Measurements from ENCODE around the gene KDM5C.
"Not testable (repeated sequence)": the region's sequence is repeated elsewhere in the genome, so short reads cannot be mapped to it uniquely, and the experiment has no call there.

KDM5C gene

DNA sequence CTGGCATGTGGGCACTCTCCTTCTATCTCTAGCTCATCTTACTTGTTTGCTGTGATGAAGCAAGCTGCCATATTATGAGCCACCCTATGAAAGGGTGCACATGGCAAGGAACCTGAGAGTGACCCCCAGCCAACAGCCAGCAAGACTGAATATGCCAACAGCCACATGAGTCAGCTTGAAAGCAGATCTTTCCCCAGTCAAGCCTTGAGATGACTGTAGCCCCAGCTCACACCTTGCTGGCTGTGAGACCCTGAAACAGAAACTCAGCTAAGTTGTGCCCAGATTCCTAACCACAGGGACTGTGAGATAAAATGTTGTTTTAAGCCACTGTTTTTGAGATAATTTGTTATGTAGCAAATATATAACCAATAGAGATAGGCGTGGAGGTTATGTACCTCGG lies 36.2 kb downstream of the KDM5C start:
- DNase-seq, result no peak

DNA sequence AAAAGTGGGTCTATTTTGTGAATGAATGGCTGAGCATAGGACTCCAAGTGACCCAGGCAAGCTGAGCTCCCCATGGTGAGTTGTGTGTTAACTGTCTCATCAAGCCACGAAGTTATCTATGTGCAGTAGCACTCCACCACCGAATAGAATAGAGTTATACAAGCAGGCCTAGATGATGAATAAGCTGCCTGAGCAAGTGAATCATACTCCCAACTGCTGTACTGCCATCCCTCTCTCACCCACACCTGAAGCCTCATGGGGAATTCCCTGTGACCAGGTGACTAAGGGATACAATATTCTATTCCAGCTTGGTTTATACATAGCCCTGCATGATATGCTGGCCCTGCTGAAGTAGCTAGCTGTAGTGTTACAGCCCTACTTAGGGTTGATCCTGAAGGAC lies 38.7 kb downstream of the KDM5C start:
- DNase-seq, result peak; percentile 20

DNA sequence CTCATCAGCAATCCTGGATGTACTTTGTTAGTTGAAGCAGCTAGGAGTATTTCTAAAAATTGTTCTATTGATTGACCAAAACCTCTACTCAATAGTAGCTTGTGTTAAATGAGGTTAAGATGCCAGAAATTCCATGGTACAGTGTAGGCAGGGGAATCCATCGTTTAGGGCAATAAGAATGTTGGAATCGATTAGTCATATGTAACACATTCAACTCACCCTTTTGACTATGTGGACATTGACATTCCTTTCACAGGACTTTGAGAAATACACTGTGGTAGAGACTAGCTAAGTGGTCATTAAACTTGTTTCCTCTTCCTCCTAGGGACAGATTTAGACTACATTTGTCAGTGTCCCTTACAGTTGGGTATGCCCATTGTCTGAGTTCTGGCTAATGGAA lies 40.2 kb downstream of the KDM5C start:
- peak; percentile 59 for DNase-seq

DNA sequence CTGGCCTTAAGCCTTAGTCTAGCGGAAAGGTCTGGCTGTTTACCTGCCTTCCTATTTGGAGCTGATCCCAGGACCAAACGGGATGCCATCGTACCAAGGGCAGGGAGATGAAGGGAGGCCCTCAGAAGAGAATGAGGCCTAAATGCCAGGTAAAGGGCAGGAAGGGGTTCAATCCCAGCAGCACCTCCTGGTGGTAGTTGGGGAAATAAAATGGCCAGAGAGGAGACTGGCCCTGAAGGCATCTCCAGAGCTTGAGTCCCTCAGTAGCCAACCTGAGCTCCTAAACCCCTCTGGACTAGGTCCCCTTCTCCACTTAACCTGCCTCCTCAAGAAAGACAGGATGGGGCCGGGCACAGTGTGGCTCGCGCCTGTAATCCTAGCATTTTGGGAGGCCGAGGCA lies 53.7 kb downstream of the KDM5C start:
- DNase-seq, result no peak

DNA sequence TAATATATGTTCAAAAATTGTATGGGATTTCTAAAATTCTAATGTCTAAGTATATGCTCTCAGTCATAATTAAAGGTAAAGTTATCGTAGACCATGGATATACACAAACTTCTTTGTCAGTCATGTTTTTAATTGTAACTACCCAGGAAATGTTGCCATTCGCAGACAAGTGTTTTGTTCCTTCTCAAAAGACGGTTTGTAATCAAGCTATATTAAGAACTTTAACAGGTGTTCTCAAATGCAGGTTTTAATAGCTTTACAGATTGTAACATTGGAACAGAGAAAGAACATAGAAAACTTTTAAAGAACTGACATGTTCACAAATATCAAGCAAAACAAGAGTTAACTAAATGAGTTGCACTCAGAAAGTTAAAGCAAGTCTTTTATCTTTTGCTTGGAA lies 58.9 kb downstream of the KDM5C start:
- DNase-seq, result no peak

DNA sequence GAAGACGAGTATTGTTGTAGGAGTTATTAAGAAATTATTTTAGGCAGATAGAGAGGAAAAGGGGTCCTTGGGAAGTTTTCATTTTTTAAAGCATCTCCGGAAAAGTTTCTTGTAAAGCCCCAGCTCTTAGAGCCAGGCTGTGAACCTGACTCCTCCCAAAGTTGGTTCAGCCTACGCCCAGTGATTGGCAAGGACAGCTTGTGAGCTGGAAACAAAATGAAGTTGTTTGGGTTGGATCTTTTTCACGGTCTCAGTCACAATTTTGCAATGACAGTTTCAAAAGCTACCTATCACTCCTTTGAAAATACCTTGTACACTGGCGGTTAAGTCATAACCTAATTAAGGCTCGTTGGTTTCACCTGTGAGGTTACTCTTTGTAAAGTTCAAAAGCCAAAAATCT lies 60.4 kb downstream of the KDM5C start:
- not testable (repeated sequence) for DNase-seq

DNA sequence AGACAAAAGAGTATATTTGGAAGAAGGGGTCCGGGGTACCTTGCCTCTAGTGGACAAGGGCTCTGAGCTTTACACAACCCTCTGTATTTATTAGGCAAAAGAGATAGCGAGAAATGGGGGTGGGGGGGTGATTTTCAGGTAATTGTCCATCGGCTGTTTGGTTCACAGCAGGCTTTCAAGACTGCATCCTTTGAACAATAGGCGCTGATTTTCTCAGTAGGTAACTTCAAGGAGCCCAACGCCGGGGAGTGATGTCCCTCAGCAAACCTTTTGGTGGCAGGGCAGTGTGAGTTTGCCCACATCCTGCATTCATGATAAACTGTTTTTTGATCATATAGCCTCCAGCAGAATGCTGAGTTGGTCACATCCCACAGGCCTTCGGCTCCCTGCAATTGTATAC lies 61.6 kb downstream of the KDM5C start:
- DNase-seq, result no peak

DNA sequence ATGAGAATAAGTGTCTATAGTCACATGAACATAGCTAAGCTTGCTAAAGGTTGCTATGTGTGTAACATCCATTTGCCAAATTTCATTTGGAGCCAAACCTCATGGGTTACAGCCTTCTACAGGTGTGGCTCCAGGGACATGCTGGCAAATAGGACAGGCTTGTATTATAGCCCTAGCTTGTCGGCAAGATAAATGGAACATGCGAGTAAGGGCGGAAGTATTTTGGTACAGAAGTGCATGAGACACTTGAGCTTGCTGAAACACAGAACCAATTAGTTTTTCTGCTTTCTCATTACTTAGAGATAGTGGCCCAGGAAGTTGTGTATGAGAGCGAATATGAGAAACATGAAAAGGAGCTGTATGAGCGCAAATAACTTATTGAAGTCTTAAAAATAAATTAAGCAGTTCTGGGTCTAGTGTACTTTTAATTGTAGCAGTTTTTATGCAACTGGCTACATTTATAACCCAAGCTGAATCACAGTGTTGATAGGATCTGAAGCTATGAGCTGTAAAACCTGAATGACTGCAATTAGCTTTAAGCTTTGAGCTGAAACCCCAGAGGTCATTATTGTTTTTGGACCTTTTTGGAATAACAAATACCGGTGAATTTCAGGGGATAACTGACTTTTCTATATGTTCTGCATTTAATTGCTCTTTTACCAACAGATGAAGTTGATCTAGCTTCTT lies 64.6 kb downstream of the KDM5C start:
- no peak for DNase-seq

DNA sequence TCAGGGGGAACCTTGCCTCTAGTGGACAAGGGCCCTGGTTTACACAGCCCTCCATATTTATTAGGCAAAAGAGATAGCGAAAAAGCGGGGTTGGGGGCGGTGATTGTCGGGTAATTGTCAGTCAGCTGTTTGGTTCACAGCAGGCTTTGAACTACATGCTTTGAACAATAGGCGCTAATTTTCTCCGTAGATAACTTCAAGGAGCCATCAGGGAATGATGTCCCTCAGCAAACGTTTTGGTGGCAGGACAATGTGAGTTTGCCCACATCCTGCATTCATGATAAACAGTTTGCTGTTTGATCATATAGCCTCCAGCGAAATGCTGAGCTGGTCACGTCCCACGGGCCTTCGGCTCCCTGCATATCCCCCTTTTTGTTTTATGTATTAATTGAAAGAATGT lies 65.8 kb downstream of the KDM5C start:
- no peak for DNase-seq

DNA sequence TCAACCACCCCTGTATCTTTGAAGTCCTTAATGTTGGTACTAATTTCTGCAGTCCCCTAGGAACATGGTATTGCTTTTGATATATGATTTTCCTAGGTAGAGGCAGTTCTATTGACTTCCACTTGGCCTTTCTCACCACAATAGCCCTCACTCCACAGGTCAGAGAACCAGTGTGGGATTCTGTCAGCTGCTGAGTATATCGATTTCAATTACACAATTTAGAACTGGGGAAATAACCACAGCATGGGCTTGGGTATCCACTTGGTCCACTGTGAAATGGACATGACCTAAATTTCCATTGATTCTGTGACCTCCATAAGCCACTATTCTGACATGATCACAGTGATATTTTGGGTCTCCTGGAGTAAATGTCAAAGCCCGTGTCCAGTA lies 68.8 kb downstream of the KDM5C start:
- DNase-seq, result no peak

DNA sequence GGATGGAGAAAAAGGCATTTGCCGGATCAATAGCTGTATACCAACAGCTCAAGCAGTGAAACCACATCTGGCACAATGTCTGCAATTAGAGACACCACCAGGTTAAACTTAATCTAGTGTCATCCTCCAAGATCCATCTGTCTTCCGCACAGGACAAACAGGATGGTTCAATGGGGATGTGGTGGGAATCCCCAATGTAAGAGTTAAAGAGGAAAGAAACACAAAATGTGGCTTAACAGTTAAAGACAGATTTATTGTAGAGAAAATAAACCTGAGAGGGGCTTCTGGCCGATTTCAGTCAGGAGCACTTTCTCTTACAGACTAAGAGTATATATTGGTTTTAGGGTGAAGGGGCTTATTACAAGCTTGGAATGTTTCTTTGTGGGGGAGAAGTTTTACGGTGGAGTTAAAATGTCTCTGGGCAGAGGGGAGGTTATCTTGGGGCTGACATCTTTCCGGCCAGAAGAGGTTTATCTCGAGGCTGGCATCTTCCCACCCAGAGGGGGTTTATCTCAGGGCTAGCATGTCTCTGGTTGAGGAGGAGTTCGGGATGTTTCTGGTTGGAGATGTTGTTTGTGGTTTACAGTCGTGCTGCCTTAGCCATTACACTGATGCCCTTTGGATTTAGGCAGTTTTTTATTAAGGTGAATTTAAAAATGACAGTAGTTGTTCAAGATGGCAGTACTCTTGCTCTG lies 69.3 kb downstream of the KDM5C start:
- DNase-seq, result no peak

DNA sequence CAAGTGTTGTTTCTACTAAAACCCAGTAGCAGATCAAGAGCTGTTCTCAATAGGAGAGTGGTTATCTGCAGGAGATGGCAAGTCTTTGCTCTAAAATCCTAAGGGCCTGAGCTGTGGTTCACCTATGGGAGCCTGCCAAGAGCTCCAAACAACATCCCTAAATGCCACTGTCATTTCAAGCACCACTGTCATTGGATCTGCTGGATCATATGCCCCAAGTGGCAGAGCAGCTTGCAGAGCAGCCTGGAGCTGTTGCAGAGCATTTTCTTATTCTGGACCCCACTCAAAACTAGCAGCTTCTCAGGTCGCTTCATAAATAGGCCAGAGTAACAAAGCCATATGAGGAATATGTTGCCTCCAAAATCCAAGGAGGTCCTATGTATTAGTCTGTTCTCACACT lies 71.4 kb downstream of the KDM5C start:
- no peak for DNase-seq
